K562 (cell line): ENCODE results near the gene OR13F1. TPM values are rescaled to one million over a fixed set of nuclear protein-coding genes. Genes with fewer than 3 reads are reported as not detected.

Experiments used
- polyA plus RNA-seq, 8 experiments: library from polyadenylated mRNA; depleted of rRNA in 4 of 8; stranded (reverse) in 5 of 8; unstranded in 3 of 8; fragments of >200 nt; fragmentation: Nextera tagmentation in 2 of 8; fragmentation: Illumina TruSeq in 1 of 8; extraction: Ambion mirVana in 2 of 8; extraction: Trizol in 1 of 8; gene quantifications; 2 replicates each; pipeline versions ENCODE4 v1.2.1 to v1.2.3, GENCODE V29; 2011 to 2014; ENCODE audit warnings: inconsistent platforms in 1 of 8, missing spikeins in 1 of 8
- total RNA-seq, 7 experiments: library from RNA; depleted of rRNA in 6 of 7; stranded (reverse); fragments of >200 nt in 6 of 7; fragmentation: Illumina TruSeq in 2 of 7; extraction: Trizol in 2 of 7; gene quantifications; 2 replicates each; pipeline versions ENCODE4 v1.2.1 to v1.2.3, GENCODE V29; 2011 to 2021; ENCODE audit warnings: low replicate concordance in 1 of 7

OR13F1 gene
- total and polyA plus RNA-seq, 9 of the 15 experiments (the other 6 are each of a cell fraction or from before 2014, with no cell fraction given): not detected

Other genes with a start within 250 kb of the OR13F1 start
Only the 7 nearest of the 8 such genes appear.
- gene OR13C4, start 22.9 kb downstream of the OR13F1 start, total RNA-seq (2014; rRNA removed): not detected in 2 replicates
- gene OR13C4, start 22.9 kb downstream of the OR13F1 start, total RNA-seq (2014; rRNA removed; fragmentation: Illumina TruSeq; extraction: Trizol): not detected in 2 replicates
- gene OR13C4, start 22.9 kb downstream of the OR13F1 start, total RNA-seq (2015; rRNA removed; fragmentation: Illumina TruSeq; extraction: Trizol): not detected in 2 replicates
- gene OR13C4, start 22.9 kb downstream of the OR13F1 start, total RNA-seq (2021): not detected in 2 replicates
- gene OR13C4, start 22.9 kb downstream of the OR13F1 start, polyA plus RNA-seq (2011; rRNA removed): not detected in 2 replicates
- not detected in 2 replicates for gene OR13C4, start 22.9 kb downstream of the OR13F1 start, polyA plus RNA-seq (2014; fragmentation: Illumina TruSeq; extraction: Trizol)
- not detected for gene OR13C4, start 22.9 kb downstream of the OR13F1 start, polyA plus RNA-seq (2014; fragmentation: Nextera tagmentation; extraction: Ambion mirVana)
- gene OR13C4, start 22.9 kb downstream of the OR13F1 start, polyA plus RNA-seq (2014; rRNA removed): not detected in 2 replicates
- not detected in 2 replicates for gene OR13C3, start 32.6 kb downstream of the OR13F1 start, total RNA-seq (2014; rRNA removed)
- gene OR13C3, start 32.6 kb downstream of the OR13F1 start, total RNA-seq (2014; rRNA removed; fragmentation: Illumina TruSeq; extraction: Trizol): not detected in 2 replicates
- not detected in 2 replicates for gene OR13C3, start 32.6 kb downstream of the OR13F1 start, total RNA-seq (2015; rRNA removed; fragmentation: Illumina TruSeq; extraction: Trizol)
- gene OR13C3, start 32.6 kb downstream of the OR13F1 start, total RNA-seq (2021): not detected in 2 replicates
- gene OR13C3, start 32.6 kb downstream of the OR13F1 start, polyA plus RNA-seq (2011; rRNA removed): not detected in 2 replicates
- gene OR13C3, start 32.6 kb downstream of the OR13F1 start, polyA plus RNA-seq (2014; fragmentation: Illumina TruSeq; extraction: Trizol): not detected in 2 replicates
- not detected for gene OR13C3, start 32.6 kb downstream of the OR13F1 start, polyA plus RNA-seq (2014; fragmentation: Nextera tagmentation; extraction: Ambion mirVana)
- not detected in 2 replicates for gene OR13C3, start 32.6 kb downstream of the OR13F1 start, polyA plus RNA-seq (2014; rRNA removed)
- gene OR13C8, start 64.9 kb downstream of the OR13F1 start, total RNA-seq (2014; rRNA removed): not detected in 2 replicates
- not detected in 2 replicates for gene OR13C8, start 64.9 kb downstream of the OR13F1 start, total RNA-seq (2014; rRNA removed; fragmentation: Illumina TruSeq; extraction: Trizol)
- not detected in 2 replicates for gene OR13C8, start 64.9 kb downstream of the OR13F1 start, total RNA-seq (2015; rRNA removed; fragmentation: Illumina TruSeq; extraction: Trizol)
- not detected in 2 replicates for gene OR13C8, start 64.9 kb downstream of the OR13F1 start, total RNA-seq (2021)
- not detected in 2 replicates for gene OR13C8, start 64.9 kb downstream of the OR13F1 start, polyA plus RNA-seq (2011; rRNA removed)
- not detected in 2 replicates for gene OR13C8, start 64.9 kb downstream of the OR13F1 start, polyA plus RNA-seq (2014; fragmentation: Illumina TruSeq; extraction: Trizol)
- gene OR13C8, start 64.9 kb downstream of the OR13F1 start, polyA plus RNA-seq (2014; fragmentation: Nextera tagmentation; extraction: Ambion mirVana): not detected
- not detected in 2 replicates for gene OR13C8, start 64.9 kb downstream of the OR13F1 start, polyA plus RNA-seq (2014; rRNA removed)
- not detected in 2 replicates for gene OR13C5, start 95.2 kb downstream of the OR13F1 start, total RNA-seq (2014; rRNA removed)
- not detected in 2 replicates for gene OR13C5, start 95.2 kb downstream of the OR13F1 start, total RNA-seq (2014; rRNA removed; fragmentation: Illumina TruSeq; extraction: Trizol)
- not detected in 2 replicates for gene OR13C5, start 95.2 kb downstream of the OR13F1 start, total RNA-seq (2015; rRNA removed; fragmentation: Illumina TruSeq; extraction: Trizol)
- gene OR13C5, start 95.2 kb downstream of the OR13F1 start, total RNA-seq (2021): not detected in 2 replicates
- gene OR13C5, start 95.2 kb downstream of the OR13F1 start, polyA plus RNA-seq (2011; rRNA removed): not detected in 2 replicates
- not detected in 2 replicates for gene OR13C5, start 95.2 kb downstream of the OR13F1 start, polyA plus RNA-seq (2014; fragmentation: Illumina TruSeq; extraction: Trizol)
- not detected for gene OR13C5, start 95.2 kb downstream of the OR13F1 start, polyA plus RNA-seq (2014; fragmentation: Nextera tagmentation; extraction: Ambion mirVana)
- gene OR13C5, start 95.2 kb downstream of the OR13F1 start, polyA plus RNA-seq (2014; rRNA removed): not detected in 2 replicates
- not detected in 2 replicates for gene OR13C2, start 101.4 kb downstream of the OR13F1 start, total RNA-seq (2014; rRNA removed)
- not detected in 2 replicates for gene OR13C2, start 101.4 kb downstream of the OR13F1 start, total RNA-seq (2014; rRNA removed; fragmentation: Illumina TruSeq; extraction: Trizol)
- not detected in 2 replicates for gene OR13C2, start 101.4 kb downstream of the OR13F1 start, total RNA-seq (2015; rRNA removed; fragmentation: Illumina TruSeq; extraction: Trizol)
- not detected in 2 replicates for gene OR13C2, start 101.4 kb downstream of the OR13F1 start, total RNA-seq (2021)
- gene OR13C2, start 101.4 kb downstream of the OR13F1 start, polyA plus RNA-seq (2011; rRNA removed): not detected in 2 replicates
- not detected in 2 replicates for gene OR13C2, start 101.4 kb downstream of the OR13F1 start, polyA plus RNA-seq (2014; fragmentation: Illumina TruSeq; extraction: Trizol)
- gene OR13C2, start 101.4 kb downstream of the OR13F1 start, polyA plus RNA-seq (2014; fragmentation: Nextera tagmentation; extraction: Ambion mirVana): not detected
- not detected in 2 replicates for gene OR13C2, start 101.4 kb downstream of the OR13F1 start, polyA plus RNA-seq (2014; rRNA removed)
- gene OR13C9, start 113.9 kb downstream of the OR13F1 start, total RNA-seq (2014; rRNA removed): not detected in 2 replicates
- gene OR13C9, start 113.9 kb downstream of the OR13F1 start, total RNA-seq (2014; rRNA removed; fragmentation: Illumina TruSeq; extraction: Trizol): not detected in 2 replicates
- gene OR13C9, start 113.9 kb downstream of the OR13F1 start, total RNA-seq (2015; rRNA removed; fragmentation: Illumina TruSeq; extraction: Trizol): not detected in 2 replicates
- gene OR13C9, start 113.9 kb downstream of the OR13F1 start, total RNA-seq (2021): not detected in 2 replicates
- not detected in 2 replicates for gene OR13C9, start 113.9 kb downstream of the OR13F1 start, polyA plus RNA-seq (2011; rRNA removed)
- not detected in 2 replicates for gene OR13C9, start 113.9 kb downstream of the OR13F1 start, polyA plus RNA-seq (2014; fragmentation: Illumina TruSeq; extraction: Trizol)
- gene OR13C9, start 113.9 kb downstream of the OR13F1 start, polyA plus RNA-seq (2014; fragmentation: Nextera tagmentation; extraction: Ambion mirVana): not detected
- gene OR13C9, start 113.9 kb downstream of the OR13F1 start, polyA plus RNA-seq (2014; rRNA removed): not detected in 2 replicates
- gene OR13D1, start 190.3 kb downstream of the OR13F1 start, total RNA-seq (2014; rRNA removed): not detected in 2 replicates
- gene OR13D1, start 190.3 kb downstream of the OR13F1 start, total RNA-seq (2014; rRNA removed; fragmentation: Illumina TruSeq; extraction: Trizol): not detected in 2 replicates
- gene OR13D1, start 190.3 kb downstream of the OR13F1 start, total RNA-seq (2015; rRNA removed; fragmentation: Illumina TruSeq; extraction: Trizol): not detected in 2 replicates
- not detected in 2 replicates for gene OR13D1, start 190.3 kb downstream of the OR13F1 start, total RNA-seq (2021)
- gene OR13D1, start 190.3 kb downstream of the OR13F1 start, polyA plus RNA-seq (2011; rRNA removed): not detected in 2 replicates
- gene OR13D1, start 190.3 kb downstream of the OR13F1 start, polyA plus RNA-seq (2014; fragmentation: Illumina TruSeq; extraction: Trizol): not detected in 2 replicates
- gene OR13D1, start 190.3 kb downstream of the OR13F1 start, polyA plus RNA-seq (2014; fragmentation: Nextera tagmentation; extraction: Ambion mirVana): not detected
- gene OR13D1, start 190.3 kb downstream of the OR13F1 start, polyA plus RNA-seq (2014; rRNA removed): not detected in 2 replicates